H1 (cell line): ENCODE measurements around the gene CXCL6.

ENCODE experiments used
- NRF1 ChIP-seq: IDR thresholded peaks from 2 replicates; pipeline ENCODE4 v1.6.1; 2011; ENCODE audit warnings: mild to moderate bottlenecking, low read depth, low read length, improper control_type of control experiment
- TF ChIP-seq, protein P1 (sequence below), 3 experiments: IDR thresholded peaks; 1 replicate in 2 of 3; 2 replicates in 1 of 3; pipeline versions ENCODE4 v1.5.1 to v1.6.1; 2011; ENCODE audit warnings: low read length in 3 of 3, mild to moderate bottlenecking in 3 of 3, inconsistent platforms in 2 of 3, low read depth in 1 of 3, moderate library complexity in 1 of 3; ENCODE audit not compliant: insufficient read depth in 1 of 3; ENCODE audit errors: control extremely low read depth in 1 of 3
- TF ChIP-seq, protein P2 (sequence below): IDR thresholded peaks from 2 replicates; pipeline ENCODE4 v1.6.1; 2012; ENCODE audit warnings: inconsistent platforms

DNA sequence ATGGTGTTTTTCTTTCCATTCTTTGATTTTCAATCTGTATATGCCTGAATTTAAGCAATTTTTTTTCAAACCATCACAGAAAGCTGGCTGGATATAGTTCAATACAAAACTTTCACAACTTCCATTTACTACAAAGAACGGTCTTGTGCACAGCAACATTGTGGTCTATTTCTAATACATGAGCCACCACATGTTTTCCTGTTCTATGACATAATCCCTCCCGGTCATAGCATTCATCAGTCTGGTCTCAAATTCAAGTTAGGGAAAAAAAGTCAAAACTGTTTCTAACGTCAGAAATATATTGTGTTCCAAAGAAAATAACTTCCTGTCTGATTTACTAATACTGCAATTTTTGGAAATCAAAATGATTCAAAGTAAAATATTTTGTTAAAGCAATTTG is 7.5 kb upstream of the CXCL6 start:
- TF ChIP-seq, protein P1, sequence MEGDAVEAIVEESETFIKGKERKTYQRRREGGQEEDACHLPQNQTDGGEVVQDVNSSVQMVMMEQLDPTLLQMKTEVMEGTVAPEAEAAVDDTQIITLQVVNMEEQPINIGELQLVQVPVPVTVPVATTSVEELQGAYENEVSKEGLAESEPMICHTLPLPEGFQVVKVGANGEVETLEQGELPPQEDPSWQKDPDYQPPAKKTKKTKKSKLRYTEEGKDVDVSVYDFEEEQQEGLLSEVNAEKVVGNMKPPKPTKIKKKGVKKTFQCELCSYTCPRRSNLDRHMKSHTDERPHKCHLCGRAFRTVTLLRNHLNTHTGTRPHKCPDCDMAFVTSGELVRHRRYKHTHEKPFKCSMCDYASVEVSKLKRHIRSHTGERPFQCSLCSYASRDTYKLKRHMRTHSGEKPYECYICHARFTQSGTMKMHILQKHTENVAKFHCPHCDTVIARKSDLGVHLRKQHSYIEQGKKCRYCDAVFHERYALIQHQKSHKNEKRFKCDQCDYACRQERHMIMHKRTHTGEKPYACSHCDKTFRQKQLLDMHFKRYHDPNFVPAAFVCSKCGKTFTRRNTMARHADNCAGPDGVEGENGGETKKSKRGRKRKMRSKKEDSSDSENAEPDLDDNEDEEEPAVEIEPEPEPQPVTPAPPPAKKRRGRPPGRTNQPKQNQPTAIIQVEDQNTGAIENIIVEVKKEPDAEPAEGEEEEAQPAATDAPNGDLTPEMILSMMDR (IDR thresholded peaks at IDR 0.05; ENCODE audit: control extremely low read depth in 1 of 3, insufficient read depth in 1 of 3, low read depth in 1 of 3, low read length in 3 of 3) = no peak
- TF ChIP-seq, protein P2, sequence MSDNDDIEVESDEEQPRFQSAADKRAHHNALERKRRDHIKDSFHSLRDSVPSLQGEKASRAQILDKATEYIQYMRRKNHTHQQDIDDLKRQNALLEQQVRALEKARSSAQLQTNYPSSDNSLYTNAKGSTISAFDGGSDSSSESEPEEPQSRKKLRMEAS = no peak
- TF ChIP-seq NRF1 = no peak
